OCI-LY1 (cell line): Measurements from ENCODE around the gene MAP3K9.

Source experiments
- EZH2 ChIP-seq: fragments of 200-600 bp; sonication (generic), shearing (Covaris generic); IDR thresholded peaks from 2 replicates; pipeline ENCODE4 v1.8.0; 2017; ENCODE audit warnings: borderline replicate concordance, mixed run types, mild to moderate bottlenecking, antibody characterized with exemption, low read length, moderate library complexity, mixed read lengths
- TF ChIP-seq, protein P1 (sequence below): fragments of 200-600 bp; sonication (generic), shearing (Covaris generic); IDR thresholded peaks from 2 replicates; pipeline ENCODE4 v1.5.1; 2017; ENCODE audit warnings: mild to moderate bottlenecking, antibody characterized with exemption, low read length, moderate library complexity, mixed read lengths

DNA sequence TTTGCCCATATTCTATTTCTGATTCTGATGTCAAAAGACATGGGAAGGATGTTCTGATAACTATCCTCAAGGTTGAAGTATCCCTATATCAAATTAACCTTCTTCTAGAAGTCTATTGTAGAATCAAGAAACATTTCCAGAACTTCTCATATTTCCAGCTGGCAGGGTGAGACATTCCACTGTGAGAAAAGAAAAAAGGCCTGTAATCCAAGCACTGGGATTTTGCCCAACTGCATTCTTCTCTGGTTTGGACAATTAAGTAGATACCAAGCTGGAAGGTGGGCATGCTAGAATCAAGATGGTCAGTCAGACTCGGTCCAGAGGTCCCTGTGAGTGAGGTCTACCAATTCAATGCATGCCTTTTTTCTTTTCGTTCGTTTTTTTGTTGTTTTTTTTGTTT lies 60.9 kb downstream of the MAP3K9 start:
- TF ChIP-seq, protein P1, sequence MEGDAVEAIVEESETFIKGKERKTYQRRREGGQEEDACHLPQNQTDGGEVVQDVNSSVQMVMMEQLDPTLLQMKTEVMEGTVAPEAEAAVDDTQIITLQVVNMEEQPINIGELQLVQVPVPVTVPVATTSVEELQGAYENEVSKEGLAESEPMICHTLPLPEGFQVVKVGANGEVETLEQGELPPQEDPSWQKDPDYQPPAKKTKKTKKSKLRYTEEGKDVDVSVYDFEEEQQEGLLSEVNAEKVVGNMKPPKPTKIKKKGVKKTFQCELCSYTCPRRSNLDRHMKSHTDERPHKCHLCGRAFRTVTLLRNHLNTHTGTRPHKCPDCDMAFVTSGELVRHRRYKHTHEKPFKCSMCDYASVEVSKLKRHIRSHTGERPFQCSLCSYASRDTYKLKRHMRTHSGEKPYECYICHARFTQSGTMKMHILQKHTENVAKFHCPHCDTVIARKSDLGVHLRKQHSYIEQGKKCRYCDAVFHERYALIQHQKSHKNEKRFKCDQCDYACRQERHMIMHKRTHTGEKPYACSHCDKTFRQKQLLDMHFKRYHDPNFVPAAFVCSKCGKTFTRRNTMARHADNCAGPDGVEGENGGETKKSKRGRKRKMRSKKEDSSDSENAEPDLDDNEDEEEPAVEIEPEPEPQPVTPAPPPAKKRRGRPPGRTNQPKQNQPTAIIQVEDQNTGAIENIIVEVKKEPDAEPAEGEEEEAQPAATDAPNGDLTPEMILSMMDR = no peak
- no peak for TF ChIP-seq EZH2
